Neural progenitor cell (in vitro differentiated cells): ENCODE results near the gene GRHL1. TPM values are rescaled to one million over a fixed set of nuclear protein-coding genes. Genes with fewer than 3 reads are reported as not detected.

ENCODE experiments used
- DNase-seq: peaks from one replicate; pipeline ENCODE4 v3.0.0-alpha.2; 2016; ENCODE audit warnings: low spot score
- H2AFZ ChIP-seq: fragments of 200-600 bp; sonication (generic); replicated peaks from 2 replicates; pipeline ENCODE4 v1.6.1; 2016; ENCODE audit warnings: antibody characterized with exemption
- H3F3A ChIP-seq: fragments of 200-600 bp; sonication (generic); 2 replicates; pipeline ENCODE4 v1.6.1; 2016; ENCODE audit warnings: antibody characterized with exemption, low read depth
- H3K27ac ChIP-seq: fragments of 200-600 bp; sonication (generic); 2 replicates; pipeline ENCODE4 v1.5.1; 2016; ENCODE audit warnings: mild to moderate bottlenecking
- H3K27me3 ChIP-seq: fragments of 200-600 bp; sonication (generic); 2 replicates; pipeline ENCODE4 v1.6.1; 2016; ENCODE audit warnings: mild to moderate bottlenecking, moderate library complexity
- H3K36me3 ChIP-seq: fragments of 200-600 bp; sonication (generic); 2 replicates; pipeline ENCODE4 v1.5.1; 2016
- H3K4me1 ChIP-seq: fragments of 200-600 bp; sonication (generic); 2 replicates; pipeline ENCODE4 v1.6.1; 2016; ENCODE audit warnings: mixed run types
- H3K4me2 ChIP-seq: fragments of 200-600 bp; sonication (generic); 2 replicates; pipeline ENCODE4 v1.6.1; 2016
- H3K4me3 ChIP-seq: fragments of 200-600 bp; sonication (generic); 2 replicates; pipeline ENCODE4 v1.5.1; 2016
- H3K79me2 ChIP-seq: fragments of 200-600 bp; sonication (generic); 2 replicates; pipeline ENCODE4 v1.6.1; 2016; ENCODE audit warnings: low read depth
- H3K9ac ChIP-seq: fragments of 200-600 bp; sonication (generic); 2 replicates; pipeline ENCODE4 v1.6.1; 2016
- H3K9me3 ChIP-seq: fragments of 200-600 bp; sonication (generic); 2 replicates; pipeline ENCODE4 v1.5.1; 2016; ENCODE audit warnings: low read depth
- H4K20me1 ChIP-seq: fragments of 200-600 bp; sonication (generic); 2 replicates; pipeline ENCODE4 v1.6.1; 2016; ENCODE audit warnings: low read depth
- H3K27ac Mint-ChIP-seq: 3 replicates; pipeline ENCODE4 v1.8.0; 2021; ENCODE audit warnings: mixed read lengths
- H3K27me3 Mint-ChIP-seq: 2 replicates; pipeline ENCODE4 v1.8.0; 2022; ENCODE audit warnings: low read depth, mild to moderate bottlenecking, inconsistent platforms, moderate library complexity, mixed read lengths; ENCODE audit not compliant: insufficient read depth
- H3K36me3 Mint-ChIP-seq: 3 replicates; pipeline ENCODE4 v1.8.0; 2021; ENCODE audit warnings: mixed read lengths
- H3K4me1 Mint-ChIP-seq: 3 replicates; pipeline ENCODE4 v1.8.0; 2021; ENCODE audit warnings: mixed read lengths
- H3K4me3 Mint-ChIP-seq: 3 replicates; pipeline ENCODE4 v1.8.0; 2021; ENCODE audit warnings: mild to moderate bottlenecking, moderate library complexity, mixed read lengths
- H3K9me3 Mint-ChIP-seq: 3 replicates; pipeline ENCODE4 v1.8.0; 2020; ENCODE audit warnings: mixed read lengths
- CTCF ChIP-seq: fragments of 200-600 bp; sonication (generic); IDR thresholded peaks from 2 replicates; pipeline ENCODE4 v1.5.1; 2017; ENCODE audit warnings: antibody characterized with exemption, mild to moderate bottlenecking
- EZH2 ChIP-seq: fragments of 200-600 bp; sonication (generic); IDR thresholded peaks from 2 replicates; pipeline ENCODE4 v1.6.1; 2017; ENCODE audit warnings: antibody characterized with exemption, mild to moderate bottlenecking, moderate library complexity
- EZH2phosphoT487 ChIP-seq: fragments of 200-600 bp; sonication (generic); IDR thresholded peaks from 2 replicates; pipeline ENCODE4 v1.6.1; 2017; ENCODE audit warnings: antibody characterized with exemption
- total RNA-seq: library from RNA; depleted of rRNA; stranded (reverse); fragments of >200 nt; gene quantifications from 2 replicates; pipeline ENCODE4 v1.2.3, GENCODE V29; 2015; ENCODE audit warnings: low replicate concordance

GRHL1 gene
- total RNA-seq, 1 donor from 2014 or later = 5.8 TPM

DNA sequence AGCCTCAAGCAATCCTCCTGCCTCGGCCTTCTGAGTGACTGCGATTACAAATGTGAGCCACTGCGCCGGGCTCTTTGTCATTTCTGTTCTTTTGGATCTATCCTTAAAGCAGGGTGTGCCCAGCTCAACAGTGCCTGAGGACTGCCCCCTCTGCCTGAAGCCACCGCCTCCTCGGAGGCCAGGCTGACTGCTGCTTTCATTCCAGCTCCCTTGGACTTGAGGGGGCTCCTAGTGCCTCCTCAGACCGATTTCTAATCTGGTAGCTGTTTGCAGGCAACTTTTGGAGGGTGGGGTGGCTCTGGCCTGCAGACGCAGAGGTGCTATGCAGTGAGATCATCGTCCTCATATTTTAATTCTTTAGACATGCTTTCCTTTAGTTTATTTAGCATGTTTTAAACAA is 55.9 kb downstream of the GRHL1 start:
- TF ChIP-seq CTCF = no peak
- TF ChIP-seq EZH2phosphoT487 = no peak
- TF ChIP-seq EZH2 = no peak
- H3K9ac ChIP-seq = no peak overlapping the region
- H3K4me2 ChIP-seq = no peak overlapping the region
- no peak overlapping the region for H3K4me3 ChIP-seq
- H3K9me3 ChIP-seq = no peaks in the 10 kb centered on the region
- H3F3A ChIP-seq = no peaks in the 10 kb centered on the region
- no peak overlapping the region for H3K27ac Mint-ChIP-seq
- no peaks in the 10 kb centered on the region for H3K4me1 ChIP-seq
- no peak for DNase-seq
- H3K27me3 Mint-ChIP-seq = peaks cover 5% of the 10 kb centered on the region
- H3K4me3 Mint-ChIP-seq = no peak overlapping the region
- H3K27me3 ChIP-seq = no peaks in the 10 kb centered on the region
- no peak overlapping the region for H2AFZ ChIP-seq
- H3K36me3 Mint-ChIP-seq = no peaks in the 10 kb centered on the region
- no peaks in the 10 kb centered on the region for H3K36me3 ChIP-seq
- H3K4me1 Mint-ChIP-seq = peaks cover 30% of the 10 kb centered on the region
- no peak overlapping the region for H3K27ac ChIP-seq
- no peaks in the 10 kb centered on the region for H3K79me2 ChIP-seq
- no peaks in the 10 kb centered on the region for H4K20me1 ChIP-seq
- H3K9me3 Mint-ChIP-seq = no peaks in the 10 kb centered on the region

DNA sequence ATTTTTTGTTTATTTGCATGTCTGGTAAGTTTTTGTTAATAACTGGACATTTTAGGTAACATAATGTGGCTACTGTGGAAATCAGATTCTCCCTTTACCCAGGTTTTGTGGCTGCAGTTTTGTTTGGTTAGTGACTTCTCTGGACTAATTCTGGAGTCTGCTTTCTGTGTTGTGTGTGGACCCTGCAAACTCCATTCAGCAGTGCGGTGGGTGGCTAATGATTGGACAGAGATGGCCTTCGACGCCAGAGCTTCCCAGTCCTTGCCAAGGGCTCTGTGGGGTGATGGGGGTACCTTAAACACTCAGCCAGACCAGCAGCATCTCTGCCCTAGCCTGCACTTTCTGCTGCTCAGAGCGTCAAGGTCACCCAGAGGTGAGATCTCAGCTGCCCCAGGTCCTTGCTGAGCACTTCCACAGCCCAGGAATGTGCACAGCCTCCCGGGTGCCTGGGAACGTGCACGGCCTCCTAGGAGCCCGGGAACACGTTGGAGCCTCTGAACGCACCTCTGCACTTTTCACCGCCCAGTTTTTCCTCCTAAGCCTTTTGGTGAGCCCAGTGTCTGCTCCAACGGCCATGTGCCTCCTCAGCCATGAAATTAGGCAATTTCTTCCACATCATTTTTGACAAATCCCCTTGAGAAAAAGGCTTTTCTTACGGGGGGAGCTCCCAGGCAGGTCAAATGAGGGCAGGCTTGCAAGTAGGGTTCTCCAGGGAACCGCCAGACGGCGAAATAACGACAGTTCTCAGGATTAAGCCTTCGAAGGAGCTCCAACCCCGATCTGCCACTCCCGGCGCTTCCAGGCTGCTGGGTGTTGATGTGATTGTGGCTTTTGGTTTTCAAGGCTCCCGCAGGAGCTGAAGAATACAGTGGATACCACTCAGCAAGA is 56.7 kb downstream of the GRHL1 start:
- no peaks in the 10 kb centered on the region for H3K27me3 ChIP-seq
- H4K20me1 ChIP-seq = no peaks in the 10 kb centered on the region
- Mint-ChIP-seq H3K4me3 (peak overlapping the region; percentile 51), H3K36me3 (no peaks in the 10 kb centered on the region), H3K9me3 (no peaks in the 10 kb centered on the region), H3K27ac (peak overlapping the region; percentile 3), H3K4me1 (peaks cover 30% of the 10 kb centered on the region), H3K27me3 (peaks cover 2% of the 10 kb centered on the region)
- no peaks in the 10 kb centered on the region for H3K79me2 ChIP-seq
- H3K4me3 ChIP-seq = no peak overlapping the region
- no peak for TF ChIP-seq CTCF
- no peaks in the 10 kb centered on the region for H3K36me3 ChIP-seq
- no peaks in the 10 kb centered on the region for H3K4me1 ChIP-seq
- H2AFZ ChIP-seq = no peak overlapping the region
- no peaks in the 10 kb centered on the region for H3K9me3 ChIP-seq
- no peak for DNase-seq
- H3F3A ChIP-seq = no peaks in the 10 kb centered on the region
- H3K9ac ChIP-seq = no peak overlapping the region
- no peak overlapping the region for H3K4me2 ChIP-seq
- no peak overlapping the region for H3K27ac ChIP-seq

GRCh38 chr2:10008809-10009176 is 57.3 kb downstream of the GRHL1 start:
- H3K27ac Mint-ChIP-seq = peak overlapping the region; percentile 3
- no peak overlapping the region for H2AFZ ChIP-seq
- no peak overlapping the region for H3K9ac ChIP-seq
- H3K79me2 ChIP-seq = no peaks in the 10 kb centered on the region
- H3K27me3 Mint-ChIP-seq = peaks cover 2% of the 10 kb centered on the region
- no peaks in the 10 kb centered on the region for H3K36me3 ChIP-seq
- peaks cover 30% of the 10 kb centered on the region for H3K4me1 Mint-ChIP-seq
- no peaks in the 10 kb centered on the region for H3K36me3 Mint-ChIP-seq
- TF ChIP-seq CTCF = no peak
- no peak for TF ChIP-seq EZH2phosphoT487
- TF ChIP-seq EZH2 = no peak
- no peaks in the 10 kb centered on the region for H3K9me3 Mint-ChIP-seq
- no peak for DNase-seq
- H3K27me3 ChIP-seq = no peaks in the 10 kb centered on the region
- H4K20me1 ChIP-seq = no peaks in the 10 kb centered on the region
- no peaks in the 10 kb centered on the region for H3K4me1 ChIP-seq
- H3K27ac ChIP-seq = no peak overlapping the region
- H3K4me3 ChIP-seq = no peak overlapping the region
- no peak overlapping the region for H3K4me2 ChIP-seq
- H3K4me3 Mint-ChIP-seq = no peak overlapping the region
- H3K9me3 ChIP-seq = no peaks in the 10 kb centered on the region
- no peaks in the 10 kb centered on the region for H3F3A ChIP-seq
